C4-2B (cell line): ENCODE measurements around the gene SKOR1.

ENCODE experiments used
- ZFX ChIP-seq: fragments of 450-650 bp; IDR thresholded peaks from 2 replicates; pipeline ENCODE4 v1.6.1; 2017
- TF ChIP-seq, protein P1 (sequence below): fragments of 450-650 bp; conservative IDR thresholded peaks from 2 replicates; pipeline ENCODE4 v1.5.1; 2017; ENCODE audit warnings: mild to moderate bottlenecking

DNA sequence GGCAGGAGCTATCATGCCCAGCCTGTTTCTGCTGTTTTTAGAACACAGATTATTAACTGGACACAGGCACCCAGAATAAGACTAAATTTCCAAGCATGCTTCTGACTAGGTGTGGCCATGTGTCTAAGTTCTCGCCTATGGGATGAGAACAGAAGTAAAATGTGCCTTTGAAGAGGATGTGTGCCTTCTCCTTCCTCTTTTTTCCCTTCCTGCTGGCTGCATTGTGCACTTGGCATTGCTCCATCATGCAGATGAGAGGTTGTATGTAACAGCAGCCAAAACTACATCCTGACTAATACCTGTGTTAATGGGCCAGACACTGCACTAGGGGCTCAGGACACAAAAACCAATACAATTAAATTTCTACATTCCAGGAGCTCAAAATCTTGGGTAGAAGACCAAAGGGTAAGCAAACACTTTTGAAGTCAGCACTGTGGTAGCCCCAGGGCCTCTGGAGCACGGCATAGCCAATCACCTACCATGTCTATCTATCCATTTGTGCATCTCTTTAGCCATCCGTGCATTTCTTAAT lies 55.4 kb downstream of the SKOR1 start:
- TF ChIP-seq, protein P1, sequence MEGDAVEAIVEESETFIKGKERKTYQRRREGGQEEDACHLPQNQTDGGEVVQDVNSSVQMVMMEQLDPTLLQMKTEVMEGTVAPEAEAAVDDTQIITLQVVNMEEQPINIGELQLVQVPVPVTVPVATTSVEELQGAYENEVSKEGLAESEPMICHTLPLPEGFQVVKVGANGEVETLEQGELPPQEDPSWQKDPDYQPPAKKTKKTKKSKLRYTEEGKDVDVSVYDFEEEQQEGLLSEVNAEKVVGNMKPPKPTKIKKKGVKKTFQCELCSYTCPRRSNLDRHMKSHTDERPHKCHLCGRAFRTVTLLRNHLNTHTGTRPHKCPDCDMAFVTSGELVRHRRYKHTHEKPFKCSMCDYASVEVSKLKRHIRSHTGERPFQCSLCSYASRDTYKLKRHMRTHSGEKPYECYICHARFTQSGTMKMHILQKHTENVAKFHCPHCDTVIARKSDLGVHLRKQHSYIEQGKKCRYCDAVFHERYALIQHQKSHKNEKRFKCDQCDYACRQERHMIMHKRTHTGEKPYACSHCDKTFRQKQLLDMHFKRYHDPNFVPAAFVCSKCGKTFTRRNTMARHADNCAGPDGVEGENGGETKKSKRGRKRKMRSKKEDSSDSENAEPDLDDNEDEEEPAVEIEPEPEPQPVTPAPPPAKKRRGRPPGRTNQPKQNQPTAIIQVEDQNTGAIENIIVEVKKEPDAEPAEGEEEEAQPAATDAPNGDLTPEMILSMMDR: no peak
- no peak for TF ChIP-seq ZFX
